Esophagus squamous epithelium (tissue), 5 donors: ENCODE data around the gene EFCAB5. TPM values are rescaled to one million over a fixed set of nuclear protein-coding genes. Genes with fewer than 3 reads are reported as not detected.

Source experiments
- DNase-seq: peaks from one replicate; lab custom pipeline; 2025; lab: John Stamatoyannopoulos, UW
- H3K27ac ChIP-seq, 4 donors: fragments of 200-600 bp; sonication (generic); one replicate each; pipeline ENCODE4 v1.5.1; 2016 to 2019; ENCODE audit warnings: mild to moderate bottlenecking in 1 of 4
- H3K27me3 ChIP-seq, 4 donors: fragments of 200-600 bp; sonication (generic); 1 replicate in 3 of 4; 2 replicates in 1 of 4; pipeline versions ENCODE4 v1.5.1 to v1.6.0; 2017 to 2021; ENCODE audit warnings: antibody characterized with exemption in 1 of 4
- H3K36me3 ChIP-seq, 3 donors: fragments of 200-600 bp; sonication (generic); one replicate each; pipeline ENCODE4 v1.5.1; 2016 to 2019
- H3K4me1 ChIP-seq, 3 donors: fragments of 200-600 bp; sonication (generic); one replicate each; pipeline ENCODE4 v1.5.1; 2017 to 2019
- H3K4me3 ChIP-seq, 4 donors: fragments of 200-600 bp; sonication (generic); 1 replicate in 3 of 4; 2 replicates in 1 of 4; pipeline ENCODE4 v1.5.1; 2016 to 2019; ENCODE audit warnings: mild to moderate bottlenecking in 2 of 4, moderate library complexity in 1 of 4
- H3K9me3 ChIP-seq, 3 donors: fragments of 200-600 bp; sonication (generic); one replicate each; pipeline ENCODE4 v1.5.1; 2016 to 2019
- POLR2A ChIP-seq, 4 donors: fragments of 450-650 bp; IDR thresholded peaks; one replicate each; pipeline ENCODE4 v1.6.1; 2017; ENCODE audit warnings: antibody characterized with exemption in 4 of 4, mild to moderate bottlenecking in 4 of 4, moderate library complexity in 3 of 4
- WGBS, 2 donors: methylation state at CpG; one replicate each; pipeline ENCODE4 v1.1.5; 2018; 5-methylcytosine and 5-hydroxymethylcytosine counted together
- intact Hi-C: fragments of 100-400 bp; cut with DNase I; formaldehyde crosslinking; loops from one replicate; pipeline ENCODE4 v1.15.0; 2022
- total RNA-seq, 4 donors: library from RNA; depleted of rRNA; stranded (reverse); fragments of >200 nt; gene quantifications; one replicate each; pipeline ENCODE4 v1.1.0, GENCODE V29; 2016
- TF ChIP-seq, protein P1 (sequence below), 6 experiments: fragments of 450-650 bp in 4 of 6; fragments of 200-600 bp in 2 of 6; sonication (generic) in 2 of 6; IDR thresholded peaks; one replicate each; pipeline ENCODE4 v1.5.1; 2016 to 2019; ENCODE audit warnings: antibody characterized with exemption in 6 of 6, mild to moderate bottlenecking in 4 of 6, moderate library complexity in 4 of 6
- donor health status: DM: yes; HTN: yes; CAD: no.

The EFCAB5 gene
- total RNA-seq, 4 donors from 2014 or later: 0.19 TPM; not detected in 3

- WGBS, 2 donors: 13 to 14% methylated on average over 11 to 12 of the region's 12 CpGs
- intact Hi-C loops: no loop called here
- no peak for DNase-seq
These were observed 152.2 kb downstream of the EFCAB5 start for GRCh38 chr17:30093463-30094147.

DNA sequence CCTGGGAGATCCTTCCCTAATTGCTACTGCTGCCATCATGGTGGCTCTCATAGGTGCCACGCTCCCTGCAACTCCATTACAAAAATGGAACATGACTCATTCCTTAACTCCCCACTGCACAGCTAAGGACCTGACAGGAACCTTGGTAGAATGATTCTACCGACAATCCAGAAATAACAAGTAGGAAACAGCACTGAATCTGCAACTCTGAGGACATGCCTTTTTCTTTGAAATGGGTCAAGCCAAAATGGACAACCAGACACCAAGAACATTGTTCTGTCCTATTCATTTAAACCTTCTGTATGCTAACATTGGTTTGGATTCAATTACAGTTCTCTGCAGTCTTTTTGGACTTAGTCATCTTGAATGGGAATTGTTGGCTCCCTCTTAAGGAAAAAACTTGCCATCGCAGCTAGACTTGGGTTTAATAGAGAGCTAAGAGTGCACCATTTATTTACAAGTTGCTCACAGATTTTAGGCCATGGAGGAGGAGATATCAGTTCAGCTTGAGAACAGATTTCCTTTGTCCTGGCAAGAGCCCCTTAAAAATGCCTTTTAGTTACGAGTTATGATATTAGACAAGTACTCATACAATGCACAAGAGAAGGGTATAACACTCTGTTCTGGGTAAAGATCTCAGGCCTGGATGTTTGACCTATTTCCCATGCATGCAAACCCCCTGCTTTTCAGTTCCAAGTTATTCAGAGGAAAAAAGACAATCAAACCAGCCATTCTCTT is 154.2 kb downstream of the EFCAB5 start:
- Histone ChIP-seq H3K36me3 (no peaks in the 10 kb centered on the region), H3K4me3 (no peak overlapping the region), H3K9me3 (no peaks in the 10 kb centered on the region), H3K4me1 (peaks cover 0 to 6% (median 5%) of the 10 kb centered on the region in 3 donors), H3K27ac (no peak overlapping the region), H3K27me3 (peaks cover 0 to 16% (median 0%) of the 10 kb centered on the region in 4 donors)
- intact Hi-C loops: no loop called here
- no peak for DNase-seq
- 40 to 44% methylated on average over 4 of the region's 4 CpGs for WGBS, 2 donors
- TF ChIP-seq, protein P1, sequence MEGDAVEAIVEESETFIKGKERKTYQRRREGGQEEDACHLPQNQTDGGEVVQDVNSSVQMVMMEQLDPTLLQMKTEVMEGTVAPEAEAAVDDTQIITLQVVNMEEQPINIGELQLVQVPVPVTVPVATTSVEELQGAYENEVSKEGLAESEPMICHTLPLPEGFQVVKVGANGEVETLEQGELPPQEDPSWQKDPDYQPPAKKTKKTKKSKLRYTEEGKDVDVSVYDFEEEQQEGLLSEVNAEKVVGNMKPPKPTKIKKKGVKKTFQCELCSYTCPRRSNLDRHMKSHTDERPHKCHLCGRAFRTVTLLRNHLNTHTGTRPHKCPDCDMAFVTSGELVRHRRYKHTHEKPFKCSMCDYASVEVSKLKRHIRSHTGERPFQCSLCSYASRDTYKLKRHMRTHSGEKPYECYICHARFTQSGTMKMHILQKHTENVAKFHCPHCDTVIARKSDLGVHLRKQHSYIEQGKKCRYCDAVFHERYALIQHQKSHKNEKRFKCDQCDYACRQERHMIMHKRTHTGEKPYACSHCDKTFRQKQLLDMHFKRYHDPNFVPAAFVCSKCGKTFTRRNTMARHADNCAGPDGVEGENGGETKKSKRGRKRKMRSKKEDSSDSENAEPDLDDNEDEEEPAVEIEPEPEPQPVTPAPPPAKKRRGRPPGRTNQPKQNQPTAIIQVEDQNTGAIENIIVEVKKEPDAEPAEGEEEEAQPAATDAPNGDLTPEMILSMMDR (IDR thresholded peaks at IDR 0.05): peak in 4 of 6 experiments; percentile 22 to 51 (median 39)
- TF ChIP-seq POLR2A (IDR thresholded peaks at IDR 0.05): no peak

More at GRCh38 chr17:30093463-30094147, 152.2 kb downstream of the EFCAB5 start:
- peaks cover 0 to 36% (median 3%) of the 10 kb centered on the region in 4 donors for H3K27me3 ChIP-seq
- peaks cover 0 to 6% (median 5%) of the 10 kb centered on the region in 3 donors for H3K4me1 ChIP-seq
- no peak overlapping the region for H3K27ac ChIP-seq
- TF ChIP-seq, protein P1 (IDR thresholded peaks at IDR 0.05): peak; percentile 35 to 86 (median 79)
- no peak for TF ChIP-seq POLR2A (IDR thresholded peaks at IDR 0.05)
- H3K4me3 ChIP-seq: no peak overlapping the region
- no peaks in the 10 kb centered on the region for H3K36me3 ChIP-seq
- H3K9me3 ChIP-seq: no peaks in the 10 kb centered on the region

DNA sequence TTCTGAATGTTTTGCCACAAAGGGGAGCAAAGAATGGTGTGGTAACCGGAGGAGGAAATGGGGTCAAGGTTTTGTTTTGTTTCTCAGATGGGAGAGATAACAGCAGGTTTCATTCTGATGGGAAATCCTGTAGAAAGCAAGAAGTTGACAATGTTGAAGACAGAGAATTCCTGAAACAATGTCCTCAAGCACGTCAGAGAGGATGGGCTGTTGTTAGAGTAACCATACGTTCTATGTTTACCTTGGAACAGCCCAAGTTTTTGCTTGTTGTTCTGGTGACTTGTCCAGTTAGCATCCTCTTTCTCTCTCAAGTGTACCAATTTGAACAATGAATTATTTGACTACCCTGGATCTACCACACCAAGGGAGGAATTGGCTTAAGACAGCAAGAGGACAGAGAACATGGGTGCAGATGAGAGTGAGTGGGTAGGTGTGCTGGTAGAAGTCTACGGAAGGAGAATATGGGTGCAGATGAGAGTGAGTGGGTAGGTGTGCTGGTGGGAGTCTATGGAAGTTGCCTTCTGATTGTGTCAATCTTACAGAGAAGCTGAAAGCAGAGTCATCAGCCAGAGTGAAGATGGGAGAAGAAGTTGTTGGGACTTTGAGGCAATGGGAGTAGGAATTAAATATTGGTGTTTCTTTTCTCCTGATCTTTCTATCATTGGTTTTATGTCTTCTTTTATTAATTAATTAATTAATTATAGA is 160.4 kb downstream of the EFCAB5 start:
- no peak for TF ChIP-seq POLR2A (IDR thresholded peaks at IDR 0.05)
- TF ChIP-seq, protein P1 (IDR thresholded peaks at IDR 0.05): no peak
- 50 to 59% methylated on average over 4 of the region's 4 CpGs for WGBS, 2 donors
- intact Hi-C loops: no loop called here
- H3K27me3 ChIP-seq: no peaks in the 10 kb centered on the region
- H3K4me1 ChIP-seq: peaks cover 3 to 11% (median 3%) of the 10 kb centered on the region in 3 donors
- DNase-seq: no peak
- H3K4me3 ChIP-seq: no peak overlapping the region
- no peaks in the 10 kb centered on the region for H3K9me3 ChIP-seq
- no peak overlapping the region for H3K27ac ChIP-seq
- no peaks in the 10 kb centered on the region for H3K36me3 ChIP-seq

- Histone ChIP-seq H3K4me1 (peaks cover 3 to 11% (median 3%) of the 10 kb centered on the region in 3 donors), H3K27me3 (no peaks in the 10 kb centered on the region), H3K9me3 (no peaks in the 10 kb centered on the region), H3K27ac (no peak overlapping the region), H3K36me3 (no peaks in the 10 kb centered on the region), H3K4me3 (no peak overlapping the region)
- 67 to 100% methylated on average over 1 of the region's 1 CpG for WGBS, 2 donors
- intact Hi-C loops: no loop called here
- DNase-seq: no peak
- TF ChIP-seq, protein P1 (IDR thresholded peaks at IDR 0.05): no peak
- TF ChIP-seq POLR2A (IDR thresholded peaks at IDR 0.05): no peak
These were observed 162.5 kb downstream of the EFCAB5 start for GRCh38 chr17:30103921-30104320.
